NB4 (cell line): ENCODE data around the gene CAPN11.

ENCODE experiments used
- MAX ChIP-seq: IDR thresholded peaks from 2 replicates; pipeline ENCODE4 v1.6.1; 2011; ENCODE audit warnings: low read depth, low read length
- MYC ChIP-seq: IDR thresholded peaks from 2 replicates; pipeline ENCODE4 v1.6.1; 2011; ENCODE audit warnings: low read depth, low read length
- POLR2A ChIP-seq: IDR thresholded peaks from 2 replicates; pipeline ENCODE4 v1.6.1; 2011; ENCODE audit warnings: mild to moderate bottlenecking; ENCODE audit not compliant: insufficient read length; ENCODE audit errors: extremely low read depth
- TF ChIP-seq, protein P1 (sequence below): IDR thresholded peaks from one replicate; pipeline ENCODE4 v1.5.1; 2012; ENCODE audit warnings: low read depth, low read length

- TF ChIP-seq, protein P1, sequence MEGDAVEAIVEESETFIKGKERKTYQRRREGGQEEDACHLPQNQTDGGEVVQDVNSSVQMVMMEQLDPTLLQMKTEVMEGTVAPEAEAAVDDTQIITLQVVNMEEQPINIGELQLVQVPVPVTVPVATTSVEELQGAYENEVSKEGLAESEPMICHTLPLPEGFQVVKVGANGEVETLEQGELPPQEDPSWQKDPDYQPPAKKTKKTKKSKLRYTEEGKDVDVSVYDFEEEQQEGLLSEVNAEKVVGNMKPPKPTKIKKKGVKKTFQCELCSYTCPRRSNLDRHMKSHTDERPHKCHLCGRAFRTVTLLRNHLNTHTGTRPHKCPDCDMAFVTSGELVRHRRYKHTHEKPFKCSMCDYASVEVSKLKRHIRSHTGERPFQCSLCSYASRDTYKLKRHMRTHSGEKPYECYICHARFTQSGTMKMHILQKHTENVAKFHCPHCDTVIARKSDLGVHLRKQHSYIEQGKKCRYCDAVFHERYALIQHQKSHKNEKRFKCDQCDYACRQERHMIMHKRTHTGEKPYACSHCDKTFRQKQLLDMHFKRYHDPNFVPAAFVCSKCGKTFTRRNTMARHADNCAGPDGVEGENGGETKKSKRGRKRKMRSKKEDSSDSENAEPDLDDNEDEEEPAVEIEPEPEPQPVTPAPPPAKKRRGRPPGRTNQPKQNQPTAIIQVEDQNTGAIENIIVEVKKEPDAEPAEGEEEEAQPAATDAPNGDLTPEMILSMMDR: no peak
- no peak for TF ChIP-seq POLR2A
- TF ChIP-seq MAX: no peak
- no peak for TF ChIP-seq MYC
Measured at GRCh38 chr6:44149369-44150012, 9.1 kb upstream of the CAPN11 start.
